NCI-H1417 treated with DMSO at 0.1 percent for 48 hours (cell line): ENCODE measurements around the gene TEX22.

Experiments used
- DNase-seq: peaks from one replicate; lab custom pipeline; 2025; lab: John Stamatoyannopoulos, UW

TEX22 gene

DNA sequence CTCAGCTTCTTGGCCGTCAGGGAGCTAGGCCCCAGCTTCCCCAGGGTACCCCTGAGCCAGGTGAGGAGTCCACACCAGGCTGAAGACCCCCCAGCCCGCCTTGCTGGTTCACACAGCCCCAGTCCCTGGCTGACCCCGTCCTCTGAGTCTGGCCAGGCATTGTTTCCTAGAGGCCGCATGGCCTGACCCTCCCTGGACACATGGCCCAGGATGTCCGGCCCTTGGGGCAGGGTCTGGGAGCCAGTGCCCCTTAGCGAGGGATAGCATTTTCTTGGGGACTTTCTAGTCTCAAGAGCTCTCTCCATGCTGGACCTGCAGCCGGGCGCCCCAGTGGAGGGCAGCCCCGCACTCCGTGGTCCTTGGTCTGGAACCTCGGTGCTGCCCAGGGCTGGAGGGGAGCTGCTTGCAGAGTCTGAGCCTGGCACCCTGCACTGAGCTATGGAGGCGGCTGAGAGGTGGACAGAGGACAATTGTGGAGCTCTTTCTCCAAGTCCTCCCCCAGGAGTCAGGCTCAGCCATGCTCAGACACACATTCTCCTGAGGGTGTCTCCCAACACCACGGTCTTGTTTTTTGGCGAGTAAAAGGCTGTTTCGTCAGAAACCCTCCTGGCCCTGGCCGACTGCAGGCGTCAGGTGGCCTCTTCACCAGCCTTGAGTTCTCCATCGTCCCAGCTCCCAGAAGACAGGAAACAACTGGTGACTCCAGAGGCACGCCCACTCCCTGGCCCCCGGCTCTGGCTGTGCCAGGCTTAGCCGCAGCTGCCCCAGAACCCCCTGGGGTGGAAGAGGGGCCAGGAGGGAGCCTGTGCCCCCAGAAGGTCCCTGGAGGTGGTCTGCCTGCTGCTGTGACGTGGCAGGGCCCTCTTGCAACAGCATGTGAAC lies 58.6 kb downstream of the TEX22 start:
- no peak for DNase-seq

DNA sequence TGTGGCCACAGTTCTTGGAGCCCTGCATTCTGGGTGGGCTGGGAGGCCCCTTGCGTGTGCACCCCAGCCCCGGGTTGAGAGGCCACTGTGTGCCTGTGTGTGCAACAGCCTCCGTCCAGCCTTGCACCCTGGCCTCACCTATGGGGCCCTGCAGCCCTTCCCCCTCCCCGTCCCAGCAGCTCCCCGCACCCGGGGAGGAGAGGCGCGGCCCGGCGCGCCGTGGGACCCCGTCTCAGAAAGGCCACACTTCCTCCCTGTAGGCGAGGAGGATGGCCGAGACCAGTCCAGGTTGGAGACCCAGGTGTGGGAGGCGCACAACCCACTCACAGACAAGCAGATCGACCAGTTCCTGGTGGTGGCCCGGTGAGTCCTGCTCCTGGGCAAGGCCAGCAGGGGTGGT lies 59.7 kb downstream of the TEX22 start:
- no peak for DNase-seq

DNA sequence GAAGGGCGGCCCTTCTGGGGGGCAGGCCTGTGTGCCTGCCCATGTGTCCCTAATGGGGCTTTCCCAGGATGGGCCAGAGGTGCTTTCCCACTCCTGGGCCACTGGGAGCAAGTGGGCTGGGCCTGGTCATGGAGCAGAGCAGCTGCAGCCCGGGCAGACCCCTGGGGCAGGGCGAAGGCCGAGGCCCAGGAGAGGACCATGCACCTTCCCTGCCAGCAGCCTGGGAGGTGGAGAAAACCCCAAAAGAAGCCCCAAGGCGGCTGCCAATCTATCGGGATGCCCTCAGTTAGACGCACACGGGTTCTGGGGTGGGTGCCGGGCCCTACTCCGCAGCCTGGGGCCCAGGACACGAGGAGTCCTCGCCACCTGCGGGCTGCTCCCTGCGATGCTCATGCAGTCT lies 60.2 kb downstream of the TEX22 start:
- DNase-seq = no peak

DNA sequence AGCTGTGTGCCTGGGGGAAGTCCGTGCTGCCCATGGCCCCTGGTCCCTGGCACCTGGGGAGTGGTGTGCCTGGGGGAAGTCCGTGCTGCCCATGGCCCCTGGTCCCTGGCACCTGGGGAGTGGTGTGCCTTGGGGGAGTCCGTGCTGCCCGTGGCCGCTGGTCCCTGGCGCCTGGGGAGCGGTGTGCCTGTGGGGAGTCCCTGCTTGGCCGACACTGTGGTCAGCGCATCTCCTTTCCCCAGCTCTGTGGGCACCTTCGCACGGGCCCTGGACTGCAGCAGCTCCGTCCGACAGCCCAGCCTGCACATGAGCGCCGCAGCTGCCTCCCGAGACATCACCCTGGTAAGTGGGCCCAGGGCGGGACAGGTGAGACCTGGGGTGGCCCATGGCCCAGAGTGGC lies 61.8 kb downstream of the TEX22 start:
- no peak for DNase-seq

DNA sequence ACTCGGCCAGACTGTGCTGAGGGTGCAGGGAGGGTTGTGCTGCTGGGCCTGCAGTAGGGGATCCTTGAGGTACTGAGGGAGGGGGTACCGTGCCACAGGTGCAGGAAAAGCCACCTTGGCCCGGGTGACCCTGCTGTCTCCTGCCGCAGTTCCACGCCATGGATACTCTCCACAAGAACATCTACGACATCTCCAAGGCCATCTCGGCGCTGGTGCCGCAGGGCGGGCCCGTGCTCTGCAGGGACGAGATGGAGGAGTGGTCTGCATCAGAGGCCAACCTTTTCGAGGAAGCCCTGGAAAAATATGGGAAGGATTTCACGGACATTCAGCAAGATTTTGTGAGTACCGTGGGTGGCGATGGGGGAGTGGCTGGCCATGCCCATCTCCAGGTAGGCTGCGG lies 62.3 kb downstream of the TEX22 start:
- no peak for DNase-seq

DNA sequence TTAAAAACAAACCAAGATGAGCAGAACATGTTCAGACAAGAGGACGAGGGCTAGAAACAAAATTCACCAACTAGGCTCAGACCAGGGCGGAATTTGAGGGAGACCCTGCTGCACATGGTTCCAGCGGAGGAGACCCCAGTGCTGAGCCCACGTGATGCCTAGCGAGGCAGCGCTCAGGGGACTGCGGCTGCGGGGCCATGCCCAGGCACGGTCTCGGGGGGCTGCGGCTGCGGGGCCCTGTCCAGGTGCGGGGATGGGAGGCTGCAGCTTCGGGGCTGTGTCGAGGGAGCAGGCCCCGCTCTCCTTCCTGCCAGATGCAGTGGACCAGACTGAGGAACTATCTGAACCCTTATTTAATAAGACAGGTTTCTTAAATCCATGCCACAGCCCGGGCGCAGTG lies 63.6 kb downstream of the TEX22 start:
- no peak for DNase-seq
